Rectal smooth muscle tissue (tissue), 1 donor: ENCODE measurements around the gene KCNIP3.
"Not testable (repeated sequence)": the region's sequence is repeated elsewhere in the genome, so short reads cannot be mapped to it uniquely, and the experiment has no call there.

Source experiments
- H3K27ac ChIP-seq: one replicate; pipeline ENCODE4 v1.7.0; 2013; ENCODE audit warnings: low read depth, low read length, inconsistent platforms
- H3K27me3 ChIP-seq: one replicate; pipeline ENCODE4 v1.7.0; 2013; ENCODE audit warnings: low read length; ENCODE audit not compliant: control insufficient read depth, insufficient read depth
- H3K36me3 ChIP-seq: one replicate; pipeline ENCODE4 v1.7.0; 2013; ENCODE audit warnings: low read length; ENCODE audit not compliant: control insufficient read depth, insufficient read depth
- H3K4me1 ChIP-seq: one replicate; pipeline ENCODE4 v1.7.0; 2013; ENCODE audit warnings: low read length; ENCODE audit not compliant: control insufficient read depth, insufficient read depth
- H3K4me3 ChIP-seq: one replicate; pipeline ENCODE4 v1.7.0; 2013; ENCODE audit warnings: low read length
- H3K9ac ChIP-seq: one replicate; pipeline ENCODE4 v1.7.0; 2013; ENCODE audit warnings: low read length

KCNIP3 gene

DNA sequence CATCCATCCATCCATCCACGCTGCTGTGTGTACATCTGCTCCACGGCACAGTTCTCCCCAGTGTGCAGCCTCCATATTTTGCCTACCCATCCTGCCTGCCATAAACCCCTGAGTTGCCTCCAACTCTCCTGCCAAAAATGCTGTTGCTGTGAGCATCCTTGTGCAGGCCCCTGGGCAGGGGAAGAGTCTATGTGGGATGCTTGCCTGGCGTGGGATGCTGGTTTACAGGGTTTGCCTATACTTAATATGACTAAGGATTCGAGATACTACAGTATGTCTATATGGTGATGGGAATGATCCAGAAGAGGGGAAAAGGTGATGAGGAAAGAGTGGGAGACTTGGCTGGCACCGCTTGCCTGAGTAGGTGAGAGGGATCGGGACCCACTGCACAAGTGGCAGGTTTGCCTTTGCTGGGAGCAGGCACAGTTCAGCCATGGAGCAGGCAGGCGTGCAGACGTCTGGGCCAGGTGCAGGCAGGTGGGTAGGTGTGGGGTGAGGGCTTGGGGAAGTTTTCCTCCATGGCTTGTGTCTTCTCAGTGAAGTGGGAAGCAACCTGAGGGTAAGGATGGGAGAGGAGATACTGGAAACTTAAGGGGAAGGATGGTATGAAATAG is 75.2 kb downstream of the KCNIP3 start:
- H3K27me3 ChIP-seq = no peaks in the 10 kb centered on the region
- no peak overlapping the region for H3K4me3 ChIP-seq
- no peak overlapping the region for H3K9ac ChIP-seq
- no peaks in the 10 kb centered on the region for H3K4me1 ChIP-seq
- H3K36me3 ChIP-seq = no peaks in the 10 kb centered on the region
- no peak overlapping the region for H3K27ac ChIP-seq

- Histone ChIP-seq H3K4me3 (no peak overlapping the region), H3K4me1 (no peaks in the 10 kb centered on the region), H3K9ac (no peak overlapping the region), H3K36me3 (no peaks in the 10 kb centered on the region), H3K27ac (no peak overlapping the region), H3K27me3 (no peaks in the 10 kb centered on the region)
These were observed 75.7 kb downstream of the KCNIP3 start for GRCh38 chr2:95372845-95373244.

DNA sequence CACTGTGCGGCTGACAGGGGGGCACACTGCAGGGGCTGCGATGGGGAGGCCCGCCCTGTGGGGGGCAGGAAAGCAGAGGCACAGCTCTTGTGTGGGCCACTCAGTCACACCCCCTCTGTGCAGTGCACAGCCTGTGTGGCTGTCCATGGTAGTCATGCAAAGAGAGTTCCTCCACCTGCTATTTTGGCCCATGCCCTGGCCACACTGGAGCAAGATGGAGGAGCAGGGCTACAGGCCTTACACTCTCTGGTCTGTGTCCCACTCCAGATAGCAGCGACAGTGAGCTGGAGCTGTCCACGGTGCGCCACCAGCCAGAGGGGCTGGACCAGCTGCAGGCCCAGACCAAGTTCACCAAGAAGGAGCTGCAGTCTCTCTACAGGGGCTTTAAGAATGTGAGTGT is 76.9 kb downstream of the KCNIP3 start:
- Histone ChIP-seq H3K4me3 (no peak overlapping the region), H3K36me3 (no peaks in the 10 kb centered on the region), H3K27me3 (no peaks in the 10 kb centered on the region), H3K4me1 (no peaks in the 10 kb centered on the region), H3K27ac (no peak overlapping the region), H3K9ac (no peak overlapping the region)

GRCh38 chr2:95374451-95374920 is 77.3 kb downstream of the KCNIP3 start:
- H3K4me3 ChIP-seq = no peak overlapping the region
- H3K27me3 ChIP-seq = no peaks in the 10 kb centered on the region
- no peak overlapping the region for H3K9ac ChIP-seq
- no peak overlapping the region for H3K27ac ChIP-seq
- H3K4me1 ChIP-seq = no peaks in the 10 kb centered on the region
- H3K36me3 ChIP-seq = no peaks in the 10 kb centered on the region

- Histone ChIP-seq H3K27me3 (no peaks in the 10 kb centered on the region), H3K27ac (no peak overlapping the region), H3K4me1 (no peaks in the 10 kb centered on the region), H3K4me3 (no peak overlapping the region), H3K36me3 (no peaks in the 10 kb centered on the region), H3K9ac (no peak overlapping the region)
These were observed 77.8 kb downstream of the KCNIP3 start for GRCh38 chr2:95374921-95375471.

DNA sequence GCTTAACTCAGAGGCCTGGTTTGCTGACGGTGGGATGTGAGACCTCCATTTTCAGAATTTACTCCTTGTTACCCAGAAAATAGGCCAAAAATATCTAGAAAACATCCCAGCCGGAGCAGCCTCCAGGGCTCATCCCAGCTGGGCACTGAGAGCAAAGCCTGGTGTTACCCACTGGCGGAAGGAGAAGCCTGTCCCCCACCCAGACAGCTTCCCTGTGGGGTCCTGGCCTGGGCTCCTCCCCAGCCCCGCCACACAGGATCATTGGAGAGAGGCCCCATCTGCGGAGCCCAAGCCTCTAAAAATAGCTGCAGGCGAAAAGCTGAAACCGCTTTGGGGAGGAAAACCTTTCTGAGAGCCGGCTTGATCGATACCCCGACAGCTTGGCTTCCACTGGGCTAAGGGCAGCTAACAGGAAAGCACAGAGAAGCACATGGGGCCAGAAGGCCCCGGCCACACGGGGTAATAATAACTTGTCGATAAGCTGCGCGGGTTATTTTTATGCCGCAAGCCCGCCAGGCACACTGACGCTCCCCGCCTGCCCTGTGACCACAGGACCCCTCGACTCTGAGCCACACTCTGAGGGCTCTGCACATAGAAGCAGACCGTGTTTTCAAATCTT is 78.5 kb downstream of the KCNIP3 start:
- no peak overlapping the region for H3K27ac ChIP-seq
- H3K36me3 ChIP-seq = no peaks in the 10 kb centered on the region
- H3K4me3 ChIP-seq = no peak overlapping the region
- no peaks in the 10 kb centered on the region for H3K27me3 ChIP-seq
- H3K9ac ChIP-seq = no peak overlapping the region
- H3K4me1 ChIP-seq = no peaks in the 10 kb centered on the region

GRCh38 chr2:95376311-95377215 is 79.4 kb downstream of the KCNIP3 start:
- Histone ChIP-seq H3K4me1 (no peaks in the 10 kb centered on the region), H3K36me3 (no peaks in the 10 kb centered on the region), H3K27ac (no peak overlapping the region)

GRCh38 chr2:95377216-95378123 is 80.3 kb downstream of the KCNIP3 start:
- H3K27me3 ChIP-seq = no peaks in the 10 kb centered on the region
- H3K9ac ChIP-seq = no peak overlapping the region
- H3K27ac ChIP-seq = no peak overlapping the region
- H3K4me1 ChIP-seq = no peaks in the 10 kb centered on the region
- no peaks in the 10 kb centered on the region for H3K36me3 ChIP-seq
- H3K4me3 ChIP-seq = no peak overlapping the region

More at GRCh38 chr2:95376311-95377215, 79.4 kb downstream of the KCNIP3 start:
- Histone ChIP-seq H3K27me3 (no peaks in the 10 kb centered on the region), H3K4me3 (no peak overlapping the region), H3K9ac (no peak overlapping the region)

DNA sequence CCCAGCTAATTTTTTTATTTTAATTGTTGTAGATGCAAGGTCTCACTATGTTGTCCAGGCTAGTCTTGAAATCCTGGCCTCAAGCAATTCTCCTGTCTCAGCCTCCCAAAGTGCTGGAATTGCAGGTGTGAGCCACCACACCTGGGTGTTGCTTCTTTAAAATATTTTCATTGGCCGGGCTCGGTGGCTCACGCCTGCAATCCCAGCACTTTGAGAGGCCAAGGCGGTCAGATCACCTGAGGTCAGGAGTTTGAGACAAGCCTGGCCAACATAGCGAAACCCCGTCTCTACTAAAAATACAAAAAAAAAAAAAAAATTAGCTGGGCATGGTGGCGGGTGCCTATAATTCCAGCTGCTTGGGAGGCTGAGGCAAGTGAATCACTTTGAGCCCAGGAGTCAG is 81.1 kb downstream of the KCNIP3 start:
- not testable (repeated sequence) for H3K4me3 ChIP-seq, H3K27me3 ChIP-seq, H3K4me1 ChIP-seq, H3K27ac ChIP-seq, H3K9ac ChIP-seq, H3K36me3 ChIP-seq

GRCh38 chr2:95379371-95379831 is 82.3 kb downstream of the KCNIP3 start:
- Histone ChIP-seq H3K9ac (no peak overlapping the region), H3K27me3 (no peaks in the 10 kb centered on the region), H3K27ac (no peak overlapping the region), H3K4me3 (no peak overlapping the region), H3K4me1 (no peaks in the 10 kb centered on the region), H3K36me3 (no peaks in the 10 kb centered on the region)

GRCh38 chr2:95380280-95380679 is 83.1 kb downstream of the KCNIP3 start:
- no peaks in the 10 kb centered on the region for H3K36me3 ChIP-seq
- H3K27me3 ChIP-seq = no peaks in the 10 kb centered on the region
- no peak overlapping the region for H3K4me3 ChIP-seq
- no peaks in the 10 kb centered on the region for H3K4me1 ChIP-seq
- H3K9ac ChIP-seq = no peak overlapping the region
- H3K27ac ChIP-seq = no peak overlapping the region
